K562 (cell line): ENCODE data around the gene UCP3. TPM values are rescaled to one million over a fixed set of nuclear protein-coding genes. Genes with fewer than 3 reads are reported as not detected.

Source experiments
- CCNT2 ChIP-seq: IDR thresholded peaks from 2 replicates; pipeline ENCODE4 v1.6.1; 2011; ENCODE audit warnings: borderline replicate concordance, low read depth, mild to moderate bottlenecking, moderate library complexity, mixed read lengths, low read length; ENCODE audit not compliant: insufficient read length; ENCODE audit errors: extremely low read depth
- GATAD2B ChIP-seq: fragments of 450-650 bp; IDR thresholded peaks from 2 replicates; pipeline ENCODE4 v1.6.1; 2017; ENCODE audit warnings: mild to moderate bottlenecking, borderline replicate concordance
- NFIC ChIP-seq: fragments of 450-650 bp; IDR thresholded peaks from 2 replicates; pipeline ENCODE4 v1.6.1; 2017; ENCODE audit warnings: mild to moderate bottlenecking, inconsistent platforms
- RNF2 ChIP-seq: sonication (generic); IDR thresholded peaks from 2 replicates; pipeline ENCODE4 v1.6.1; 2016
- WHSC1 ChIP-seq: IDR thresholded peaks from one replicate; pipeline ENCODE4 v1.6.1; 2012; ENCODE audit warnings: low read length, control low read depth, inconsistent platforms
- ZKSCAN1 ChIP-seq: fragments of 150-350 bp; IDR thresholded peaks from 2 replicates; pipeline ENCODE4 v1.6.1; 2016; ENCODE audit warnings: low read depth, low read length
- ZNF561 ChIP-seq: fragments of 450-650 bp; formaldehyde crosslinking; conservative IDR thresholded peaks from 2 replicates; pipeline ENCODE4 v1.4.0; 2020; ENCODE audit warnings: mild to moderate bottlenecking, moderate library complexity
- ZNF57 ChIP-seq: fragments of 450-650 bp; formaldehyde crosslinking; IDR thresholded peaks from 2 replicates; pipeline ENCODE4 v1.4.0; 2020; ENCODE audit warnings: mild to moderate bottlenecking, moderate library complexity
- ZNF780A ChIP-seq: fragments of 250-450 bp; sonication (Bioruptor Pico); IDR thresholded peaks from 2 replicates; pipeline ENCODE4 v1.5.0; 2021; ENCODE audit warnings: mild to moderate bottlenecking
- polyA plus RNA-seq, 8 experiments: library from polyadenylated mRNA; depleted of rRNA in 4 of 8; stranded (reverse) in 5 of 8; unstranded in 3 of 8; fragments of >200 nt; fragmentation: Nextera tagmentation in 2 of 8; fragmentation: Illumina TruSeq in 1 of 8; extraction: Ambion mirVana in 2 of 8; extraction: Trizol in 1 of 8; gene quantifications; 2 replicates each; pipeline versions ENCODE4 v1.2.1 to v1.2.3, GENCODE V29; 2011 to 2014; ENCODE audit warnings: inconsistent platforms in 1 of 8, missing spikeins in 1 of 8
- total RNA-seq, 7 experiments: library from RNA; depleted of rRNA in 6 of 7; stranded (reverse); fragments of >200 nt in 6 of 7; fragmentation: Illumina TruSeq in 2 of 7; extraction: Trizol in 2 of 7; gene quantifications; 2 replicates each; pipeline versions ENCODE4 v1.2.1 to v1.2.3, GENCODE V29; 2011 to 2021; ENCODE audit warnings: low replicate concordance in 1 of 7
- TF ChIP-seq, protein P1 (sequence below): fragments of 450-650 bp; conservative IDR thresholded peaks from 2 replicates; pipeline ENCODE4 v1.6.1; 2016; ENCODE audit warnings: missing genetic modification characterization, low read depth, mild to moderate bottlenecking, control low read depth, missing compliant biosample characterization
- TF ChIP-seq, protein P2 (sequence below): fragments of 450-650 bp; IDR thresholded peaks from 2 replicates; pipeline ENCODE4 v1.6.1; 2016; ENCODE audit warnings: mild to moderate bottlenecking
- TF ChIP-seq, protein P3 (sequence below): fragments of 450-650 bp; IDR thresholded peaks from 2 replicates; pipeline ENCODE4 v1.7.1; 2018; ENCODE audit warnings: mild to moderate bottlenecking, low read depth; ENCODE audit not compliant: partially characterized antibody
- TF ChIP-seq, protein P4 (sequence below): fragments of 450-650 bp; IDR thresholded peaks from 2 replicates; pipeline ENCODE4 v1.6.1; 2016; ENCODE audit warnings: antibody characterized with exemption
- TF ChIP-seq, protein P5 (sequence below): sonication (generic); formaldehyde crosslinking; IDR thresholded peaks from 2 replicates; pipeline ENCODE4 v1.8.1; 2022; ENCODE audit warnings: missing genetic modification reagents
- TF ChIP-seq, protein P6 (sequence below): sonication (generic); formaldehyde crosslinking; IDR thresholded peaks from 2 replicates; pipeline ENCODE4 v1.8.0; 2022; ENCODE audit warnings: missing genetic modification reagents, mild to moderate bottlenecking, borderline replicate concordance

UCP3 gene
- total and polyA plus RNA-seq, 9 of the 15 experiments (the other 6 are each of a cell fraction or from before 2014, with no cell fraction given), result 0.05 to 0.65 (median 0.25) TPM; not detected in 2

DNA sequence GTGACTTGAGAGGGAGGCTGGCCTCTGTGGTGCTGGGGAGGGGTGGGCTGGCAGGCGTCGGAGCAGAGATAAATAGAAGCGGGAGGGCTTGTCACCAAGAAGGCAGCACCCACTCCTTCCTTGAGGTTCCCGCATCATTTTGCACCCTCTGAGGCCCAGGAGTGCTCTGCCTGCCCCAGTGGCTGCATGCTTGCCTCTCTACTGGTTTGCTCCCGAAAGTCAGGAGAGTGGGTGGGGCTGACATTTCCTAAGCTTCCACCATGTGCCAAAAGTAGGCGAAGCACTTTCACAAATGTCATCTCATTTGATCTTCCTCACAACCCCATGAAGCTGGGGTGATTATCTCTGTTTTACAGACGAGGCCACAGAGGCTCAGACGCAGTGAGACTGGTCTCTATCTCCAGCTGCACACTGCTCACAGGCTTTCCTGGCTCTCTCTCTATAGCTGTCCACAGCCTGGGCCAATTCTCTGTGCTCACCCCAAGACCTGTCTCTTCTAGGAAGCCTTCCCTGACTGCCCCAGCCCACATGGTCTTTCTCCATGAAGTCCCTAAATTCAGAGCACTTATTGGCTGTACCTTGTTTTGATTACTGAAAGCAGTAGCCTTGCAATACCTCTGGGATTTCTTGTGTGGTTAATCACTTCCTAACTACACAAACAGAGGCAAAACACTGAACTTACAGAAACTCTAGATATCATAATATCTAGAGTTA is 2.6 kb upstream of the UCP3 start (continued):
- TF ChIP-seq CCNT2 (peak; percentile 92), ZNF561 (no peak), ZNF780A (CRISPR knock-in tag) (no peak), ZKSCAN1 (peak; percentile 82), GATAD2B (peak; percentile 85), WHSC1 (no peak), ZNF57 (no peak), RNF2 (peak; percentile 98), NFIC (peak; percentile 96)
- TF ChIP-seq, protein P1, sequence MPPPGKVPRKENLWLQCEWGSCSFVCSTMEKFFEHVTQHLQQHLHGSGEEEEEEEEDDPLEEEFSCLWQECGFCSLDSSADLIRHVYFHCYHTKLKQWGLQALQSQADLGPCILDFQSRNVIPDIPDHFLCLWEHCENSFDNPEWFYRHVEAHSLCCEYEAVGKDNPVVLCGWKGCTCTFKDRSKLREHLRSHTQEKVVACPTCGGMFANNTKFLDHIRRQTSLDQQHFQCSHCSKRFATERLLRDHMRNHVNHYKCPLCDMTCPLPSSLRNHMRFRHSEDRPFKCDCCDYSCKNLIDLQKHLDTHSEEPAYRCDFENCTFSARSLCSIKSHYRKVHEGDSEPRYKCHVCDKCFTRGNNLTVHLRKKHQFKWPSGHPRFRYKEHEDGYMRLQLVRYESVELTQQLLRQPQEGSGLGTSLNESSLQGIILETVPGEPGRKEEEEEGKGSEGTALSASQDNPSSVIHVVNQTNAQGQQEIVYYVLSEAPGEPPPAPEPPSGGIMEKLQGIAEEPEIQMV (tag), result no peak
- TF ChIP-seq, protein P2, sequence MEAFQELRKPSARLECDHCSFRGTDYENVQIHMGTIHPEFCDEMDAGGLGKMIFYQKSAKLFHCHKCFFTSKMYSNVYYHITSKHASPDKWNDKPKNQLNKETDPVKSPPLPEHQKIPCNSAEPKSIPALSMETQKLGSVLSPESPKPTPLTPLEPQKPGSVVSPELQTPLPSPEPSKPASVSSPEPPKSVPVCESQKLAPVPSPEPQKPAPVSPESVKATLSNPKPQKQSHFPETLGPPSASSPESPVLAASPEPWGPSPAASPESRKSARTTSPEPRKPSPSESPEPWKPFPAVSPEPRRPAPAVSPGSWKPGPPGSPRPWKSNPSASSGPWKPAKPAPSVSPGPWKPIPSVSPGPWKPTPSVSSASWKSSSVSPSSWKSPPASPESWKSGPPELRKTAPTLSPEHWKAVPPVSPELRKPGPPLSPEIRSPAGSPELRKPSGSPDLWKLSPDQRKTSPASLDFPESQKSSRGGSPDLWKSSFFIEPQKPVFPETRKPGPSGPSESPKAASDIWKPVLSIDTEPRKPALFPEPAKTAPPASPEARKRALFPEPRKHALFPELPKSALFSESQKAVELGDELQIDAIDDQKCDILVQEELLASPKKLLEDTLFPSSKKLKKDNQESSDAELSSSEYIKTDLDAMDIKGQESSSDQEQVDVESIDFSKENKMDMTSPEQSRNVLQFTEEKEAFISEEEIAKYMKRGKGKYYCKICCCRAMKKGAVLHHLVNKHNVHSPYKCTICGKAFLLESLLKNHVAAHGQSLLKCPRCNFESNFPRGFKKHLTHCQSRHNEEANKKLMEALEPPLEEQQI, result peak; percentile 95
- TF ChIP-seq, protein P3, sequence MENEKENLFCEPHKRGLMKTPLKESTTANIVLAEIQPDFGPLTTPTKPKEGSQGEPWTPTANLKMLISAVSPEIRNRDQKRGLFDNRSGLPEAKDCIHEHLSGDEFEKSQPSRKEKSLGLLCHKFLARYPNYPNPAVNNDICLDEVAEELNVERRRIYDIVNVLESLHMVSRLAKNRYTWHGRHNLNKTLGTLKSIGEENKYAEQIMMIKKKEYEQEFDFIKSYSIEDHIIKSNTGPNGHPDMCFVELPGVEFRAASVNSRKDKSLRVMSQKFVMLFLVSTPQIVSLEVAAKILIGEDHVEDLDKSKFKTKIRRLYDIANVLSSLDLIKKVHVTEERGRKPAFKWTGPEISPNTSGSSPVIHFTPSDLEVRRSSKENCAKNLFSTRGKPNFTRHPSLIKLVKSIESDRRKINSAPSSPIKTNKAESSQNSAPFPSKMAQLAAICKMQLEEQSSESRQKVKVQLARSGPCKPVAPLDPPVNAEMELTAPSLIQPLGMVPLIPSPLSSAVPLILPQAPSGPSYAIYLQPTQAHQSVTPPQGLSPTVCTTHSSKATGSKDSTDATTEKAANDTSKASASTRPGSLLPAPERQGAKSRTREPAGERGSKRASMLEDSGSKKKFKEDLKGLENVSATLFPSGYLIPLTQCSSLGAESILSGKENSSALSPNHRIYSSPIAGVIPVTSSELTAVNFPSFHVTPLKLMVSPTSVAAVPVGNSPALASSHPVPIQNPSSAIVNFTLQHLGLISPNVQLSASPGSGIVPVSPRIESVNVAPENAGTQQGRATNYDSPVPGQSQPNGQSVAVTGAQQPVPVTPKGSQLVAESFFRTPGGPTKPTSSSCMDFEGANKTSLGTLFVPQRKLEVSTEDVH, result peak; percentile 61
- TF ChIP-seq, protein P4, sequence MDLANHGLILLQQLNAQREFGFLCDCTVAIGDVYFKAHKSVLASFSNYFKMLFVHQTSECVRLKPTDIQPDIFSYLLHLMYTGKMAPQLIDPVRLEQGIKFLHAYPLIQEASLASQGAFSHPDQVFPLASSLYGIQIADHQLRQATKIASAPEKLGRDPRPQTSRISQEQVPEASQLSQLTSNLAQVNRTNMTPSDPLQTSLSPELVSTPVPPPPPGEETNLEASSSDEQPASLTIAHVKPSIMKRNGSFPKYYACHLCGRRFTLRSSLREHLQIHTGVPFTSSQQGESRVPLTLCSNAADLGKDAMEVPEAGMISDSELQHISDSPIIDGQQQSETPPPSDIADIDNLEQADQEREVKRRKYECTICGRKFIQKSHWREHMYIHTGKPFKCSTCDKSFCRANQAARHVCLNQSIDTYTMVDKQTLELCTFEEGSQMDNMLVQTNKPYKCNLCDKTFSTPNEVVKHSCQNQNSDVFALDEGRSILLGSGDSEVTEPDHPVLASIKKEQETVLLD, result peak; percentile 46; the same call in 1 of the 2 replicates
- TF ChIP-seq, protein P5, sequence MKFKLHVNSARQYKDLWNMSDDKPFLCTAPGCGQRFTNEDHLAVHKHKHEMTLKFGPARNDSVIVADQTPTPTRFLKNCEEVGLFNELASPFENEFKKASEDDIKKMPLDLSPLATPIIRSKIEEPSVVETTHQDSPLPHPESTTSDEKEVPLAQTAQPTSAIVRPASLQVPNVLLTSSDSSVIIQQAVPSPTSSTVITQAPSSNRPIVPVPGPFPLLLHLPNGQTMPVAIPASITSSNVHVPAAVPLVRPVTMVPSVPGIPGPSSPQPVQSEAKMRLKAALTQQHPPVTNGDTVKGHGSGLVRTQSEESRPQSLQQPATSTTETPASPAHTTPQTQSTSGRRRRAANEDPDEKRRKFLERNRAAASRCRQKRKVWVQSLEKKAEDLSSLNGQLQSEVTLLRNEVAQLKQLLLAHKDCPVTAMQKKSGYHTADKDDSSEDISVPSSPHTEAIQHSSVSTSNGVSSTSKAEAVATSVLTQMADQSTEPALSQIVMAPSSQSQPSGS (CRISPR knock-in tag), result no peak
- TF ChIP-seq, protein P6, sequence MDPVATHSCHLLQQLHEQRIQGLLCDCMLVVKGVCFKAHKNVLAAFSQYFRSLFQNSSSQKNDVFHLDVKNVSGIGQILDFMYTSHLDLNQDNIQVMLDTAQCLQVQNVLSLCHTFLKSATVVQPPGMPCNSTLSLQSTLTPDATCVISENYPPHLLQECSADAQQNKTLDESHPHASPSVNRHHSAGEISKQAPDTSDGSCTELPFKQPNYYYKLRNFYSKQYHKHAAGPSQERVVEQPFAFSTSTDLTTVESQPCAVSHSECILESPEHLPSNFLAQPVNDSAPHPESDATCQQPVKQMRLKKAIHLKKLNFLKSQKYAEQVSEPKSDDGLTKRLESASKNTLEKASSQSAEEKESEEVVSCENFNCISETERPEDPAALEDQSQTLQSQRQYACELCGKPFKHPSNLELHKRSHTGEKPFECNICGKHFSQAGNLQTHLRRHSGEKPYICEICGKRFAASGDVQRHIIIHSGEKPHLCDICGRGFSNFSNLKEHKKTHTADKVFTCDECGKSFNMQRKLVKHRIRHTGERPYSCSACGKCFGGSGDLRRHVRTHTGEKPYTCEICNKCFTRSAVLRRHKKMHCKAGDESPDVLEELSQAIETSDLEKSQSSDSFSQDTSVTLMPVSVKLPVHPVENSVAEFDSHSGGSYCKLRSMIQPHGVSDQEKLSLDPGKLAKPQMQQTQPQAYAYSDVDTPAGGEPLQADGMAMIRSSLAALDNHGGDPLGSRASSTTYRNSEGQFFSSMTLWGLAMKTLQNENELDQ (CRISPR knock-in tag), result no peak
